Endothelial cell of umbilical vein (primary cell): ENCODE results near the gene CST3. TPM values are rescaled to one million over a fixed set of nuclear protein-coding genes. Genes with fewer than 3 reads are reported as not detected.

ENCODE experiments used
- BruUV-seq: library from RNA; stranded (reverse); fragments of 400-500 nt; replicated peaks from 2 replicates; lab custom pipeline; 2021; lab: Mats Ljungman, UMichigan
- CTCF ChIA-PET: fragments of 300-600, 350-600 bp; sonication (Branson Sonifier 250); formaldehyde crosslinking; loops from one replicate; lab custom pipeline; 2021; ENCODE audit warnings: antibody characterized with exemption, inconsistent platforms; lab: Charles Lee
- POLR2A ChIA-PET: fragments of 300-600, 350-600 bp; sonication (Branson Sonifier 250); formaldehyde crosslinking; loops from one replicate; lab custom pipeline; 2021; ENCODE audit warnings: antibody characterized with exemption, inconsistent platforms; lab: Charles Lee
- DNase-seq: peaks from one replicate; pipeline ENCODE4 v3.0.0-alpha.2; 2011; ENCODE audit warnings: low read depth, low spot score
- FAIRE-seq: peaks from 2 replicates; lab custom pipeline; 2011; peaks lifted over from hg19 to GRCh38; lab: Jason Lieb, UNC
- H2AFZ ChIP-seq: 2 replicates; pipeline ENCODE4 v1.6.0; 2012; ENCODE audit warnings: low read depth, low read length, control low read depth, inconsistent platforms
- H3K27ac ChIP-seq: 2 replicates; pipeline ENCODE4 v1.5.1; 2011; ENCODE audit warnings: low read depth, mild to moderate bottlenecking, control low read depth, low read length, moderate library complexity; ENCODE audit not compliant: insufficient read depth
- H3K27me3 ChIP-seq, 2 experiments: 2 replicates each; pipeline versions ENCODE4 v1.6.0 to v1.6.1; 2011; ENCODE audit warnings: low read length in 2 of 2, mixed read lengths in 1 of 2; ENCODE audit not compliant: control insufficient read depth in 2 of 2, insufficient read depth in 2 of 2
- H3K36me3 ChIP-seq, 2 experiments: 2 replicates in 1 of 2; 3 replicates in 1 of 2; pipeline ENCODE4 v1.5.1; 2011; ENCODE audit warnings: low read length in 2 of 2, mild to moderate bottlenecking in 1 of 2, moderate library complexity in 1 of 2; ENCODE audit not compliant: control insufficient read depth in 2 of 2, insufficient read depth in 2 of 2; ENCODE audit errors: extremely low read depth in 1 of 2
- H3K4me1 ChIP-seq: 3 replicates; pipeline ENCODE4 v1.5.1; 2011; ENCODE audit warnings: mild to moderate bottlenecking, low read length; ENCODE audit not compliant: control insufficient read depth, insufficient read depth; ENCODE audit errors: extremely low read depth
- H3K4me2 ChIP-seq: 2 replicates; pipeline ENCODE4 v1.6.1; 2011; ENCODE audit warnings: low read length, control low read depth, mixed read lengths; ENCODE audit not compliant: insufficient read depth
- H3K4me3 ChIP-seq, 3 experiments: fragments of 200-600 bp in 1 of 3; sonication (generic), shearing (Covaris generic) in 1 of 3; replicated peaks in 1 of 3; 2 replicates each; pipeline ENCODE4 v1.5.1; 2011 to 2016; ENCODE audit warnings: control low read depth in 3 of 3, low read length in 3 of 3, mild to moderate bottlenecking in 2 of 3, inconsistent platforms in 1 of 3, low read depth in 1 of 3, moderate library complexity in 1 of 3; ENCODE audit not compliant: insufficient read depth in 1 of 3
- H3K79me2 ChIP-seq: 2 replicates; pipeline ENCODE4 v1.6.0; 2012; ENCODE audit warnings: low read length, inconsistent platforms; ENCODE audit not compliant: control insufficient read depth, insufficient read depth
- H3K9ac ChIP-seq: replicated peaks from 2 replicates; pipeline ENCODE3; 2011; ENCODE audit warnings: low read length, control low read depth; ENCODE audit not compliant: insufficient read depth; ENCODE audit errors: extremely low read depth
- H3K9me1 ChIP-seq: replicated peaks from 3 replicates; pipeline ENCODE4 v1.6.0; 2011; ENCODE audit warnings: mild to moderate bottlenecking, low read length; ENCODE audit not compliant: control insufficient read depth, insufficient read depth; ENCODE audit errors: extremely low read depth
- H3K9me3 ChIP-seq: replicated peaks from 2 replicates; pipeline ENCODE4 v1.5.1; 2012; ENCODE audit warnings: low read length, inconsistent platforms; ENCODE audit not compliant: control insufficient read depth, insufficient read depth
- H4K20me1 ChIP-seq: replicated peaks from 2 replicates; pipeline ENCODE3; 2011; ENCODE audit warnings: mild to moderate bottlenecking, low read length; ENCODE audit not compliant: control insufficient read depth, insufficient read depth; ENCODE audit errors: extremely low read depth
- EZH2 ChIP-seq: IDR thresholded peaks from 2 replicates; pipeline ENCODE4 v1.6.1; 2012; ENCODE audit warnings: borderline replicate concordance, low read depth, mild to moderate bottlenecking, moderate library complexity, low read length, inconsistent platforms; ENCODE audit not compliant: severe bottlenecking
- FOS ChIP-seq: IDR thresholded peaks from 2 replicates; pipeline ENCODE4 v1.6.1; 2011; ENCODE audit warnings: mild to moderate bottlenecking, low read length, moderate library complexity, borderline replicate concordance; ENCODE audit not compliant: insufficient read depth
- GATA2 ChIP-seq: IDR thresholded peaks from 2 replicates; pipeline ENCODE4 v1.7.0; 2011; ENCODE audit warnings: low read depth, mild to moderate bottlenecking, moderate library complexity, mixed read lengths, low read length; ENCODE audit not compliant: insufficient read length, insufficient read depth
- JUN ChIP-seq: IDR thresholded peaks from 2 replicates; pipeline ENCODE4 v1.6.1; 2011; ENCODE audit warnings: borderline replicate concordance, low read depth; ENCODE audit not compliant: insufficient read length, insufficient read depth
- MYC ChIP-seq: IDR thresholded peaks from one replicate; pipeline ENCODE4 v1.6.1; 2011; ENCODE audit warnings: mild to moderate bottlenecking, low read depth, low read length
- POLR2AphosphoS5 ChIP-seq: IDR thresholded peaks from 2 replicates; pipeline ENCODE4 v1.6.1; 2012; ENCODE audit warnings: low read depth, mild to moderate bottlenecking, control low read depth, low read length, moderate library complexity; ENCODE audit not compliant: insufficient read depth
- dilution Hi-C: fragments of 300-500 bp; cut with MboI; formaldehyde crosslinking; loops from one replicate; pipeline ENCODE4 v1.15.0; 2019; ENCODE audit warnings: low sequenced_read_pairs; ENCODE audit not compliant: extremely low pct_ligation_motif_present
- intact Hi-C: fragments of 100-400 bp; cut with micrococcal nuclease; formaldehyde crosslinking; loops from one replicate; pipeline ENCODE4 v1.10.0; 2022
- polyA plus RNA-seq, 4 experiments: library from polyadenylated mRNA; depleted of rRNA in 3 of 4; stranded (reverse) in 3 of 4; unstranded in 1 of 4; fragments of >200 nt; gene quantifications; 2 replicates each; pipeline versions ENCODE4 v1.2.1 to v1.2.3, GENCODE V29; 2011 to 2012; ENCODE audit warnings: missing spikeins in 1 of 4
- total RNA-seq: library from RNA; stranded (reverse); gene quantifications from 2 replicates; pipeline ENCODE4 v1.2.3, GENCODE V29; 2021
- TF ChIP-seq, protein P1 (sequence below), 2 donors: IDR thresholded peaks; 1 replicate in 1 of 2; 2 replicates in 1 of 2; pipeline ENCODE4 v1.5.1; 2011; ENCODE audit warnings: low read length in 2 of 2, mild to moderate bottlenecking in 2 of 2, moderate library complexity in 2 of 2, control low read depth in 1 of 2, inconsistent platforms in 1 of 2, low read depth in 1 of 2; ENCODE audit not compliant: insufficient read depth in 1 of 2; ENCODE audit errors: extremely low read depth in 1 of 2
- TF ChIP-seq, protein P2 (sequence below): IDR thresholded peaks from 2 replicates; pipeline ENCODE4 v1.6.1; 2011; ENCODE audit not compliant: insufficient read depth, insufficient read length

The CST3 gene
- total and polyA plus RNA-seq, 2 donors (not counting 3 experiments of a cell fraction or from before 2014, with no cell fraction given), result 251 to 479 TPM

DNA sequence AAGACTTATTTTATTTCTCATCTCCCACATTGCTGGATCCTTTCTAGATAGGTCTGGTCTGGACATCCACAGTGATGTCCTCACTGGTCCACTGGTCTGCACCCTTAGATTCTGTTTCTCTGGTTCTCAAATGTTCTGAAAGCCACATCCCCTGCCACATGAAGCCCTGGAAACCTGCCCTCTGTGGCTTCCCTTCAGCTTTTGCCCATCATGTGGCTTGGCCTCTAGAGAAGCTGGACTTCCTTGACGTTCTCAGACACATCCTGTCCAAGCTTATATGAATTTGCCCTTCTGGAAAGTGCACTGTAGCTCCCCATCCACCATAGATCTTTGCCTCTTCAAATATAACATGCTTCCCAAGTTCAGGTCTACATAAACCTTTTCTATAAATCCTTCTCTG lies 32.6 kb upstream of the CST3 start:
- Histone ChIP-seq H3K9ac (no peak overlapping the region), H3K9me3 (no peaks in the 10 kb centered on the region), H3K9me1 (no peaks in the 10 kb centered on the region), H3K4me3 (no peak overlapping the region), H4K20me1 (no peaks in the 10 kb centered on the region), H3K4me2 (no peak overlapping the region), H3K27me3 (no peaks in the 10 kb centered on the region), H2AFZ (no peak overlapping the region), H3K27ac (no peak overlapping the region), H3K36me3 (no peaks in the 10 kb centered on the region), H3K79me2 (no peaks in the 10 kb centered on the region), H3K4me1 (peaks cover 7% of the 10 kb centered on the region)
- dilution Hi-C loops (no loop called here), intact Hi-C loops (no loop called here)
- CTCF ChIA-PET, result no interaction called here
- TF ChIP-seq JUN, result no peak
- no peak for TF ChIP-seq EZH2
- no peak for TF ChIP-seq FOS
- TF ChIP-seq POLR2AphosphoS5, result no peak
- TF ChIP-seq, protein P1, sequence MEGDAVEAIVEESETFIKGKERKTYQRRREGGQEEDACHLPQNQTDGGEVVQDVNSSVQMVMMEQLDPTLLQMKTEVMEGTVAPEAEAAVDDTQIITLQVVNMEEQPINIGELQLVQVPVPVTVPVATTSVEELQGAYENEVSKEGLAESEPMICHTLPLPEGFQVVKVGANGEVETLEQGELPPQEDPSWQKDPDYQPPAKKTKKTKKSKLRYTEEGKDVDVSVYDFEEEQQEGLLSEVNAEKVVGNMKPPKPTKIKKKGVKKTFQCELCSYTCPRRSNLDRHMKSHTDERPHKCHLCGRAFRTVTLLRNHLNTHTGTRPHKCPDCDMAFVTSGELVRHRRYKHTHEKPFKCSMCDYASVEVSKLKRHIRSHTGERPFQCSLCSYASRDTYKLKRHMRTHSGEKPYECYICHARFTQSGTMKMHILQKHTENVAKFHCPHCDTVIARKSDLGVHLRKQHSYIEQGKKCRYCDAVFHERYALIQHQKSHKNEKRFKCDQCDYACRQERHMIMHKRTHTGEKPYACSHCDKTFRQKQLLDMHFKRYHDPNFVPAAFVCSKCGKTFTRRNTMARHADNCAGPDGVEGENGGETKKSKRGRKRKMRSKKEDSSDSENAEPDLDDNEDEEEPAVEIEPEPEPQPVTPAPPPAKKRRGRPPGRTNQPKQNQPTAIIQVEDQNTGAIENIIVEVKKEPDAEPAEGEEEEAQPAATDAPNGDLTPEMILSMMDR (IDR thresholded peaks at IDR 0.05; ENCODE audit: extremely low read depth in 1 of 2, insufficient read depth in 1 of 2, low read depth in 1 of 2, low read length in 2 of 2), result no peak
- TF ChIP-seq, protein P2, sequence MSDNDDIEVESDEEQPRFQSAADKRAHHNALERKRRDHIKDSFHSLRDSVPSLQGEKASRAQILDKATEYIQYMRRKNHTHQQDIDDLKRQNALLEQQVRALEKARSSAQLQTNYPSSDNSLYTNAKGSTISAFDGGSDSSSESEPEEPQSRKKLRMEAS, result no peak
- TF ChIP-seq GATA2, result no peak
- TF ChIP-seq MYC, result no peak
- no TSS peak for BruUV-seq
- no peak for FAIRE-seq
- DNase-seq, result no peak
- POLR2A ChIA-PET, result no interaction called here
